T-cell (primary cell): Measurements from ENCODE around the gene PCARE. TPM values are rescaled to one million over a fixed set of nuclear protein-coding genes. Genes with fewer than 3 reads are reported as not detected.
"Not testable (repeated sequence)": the region's sequence is repeated elsewhere in the genome, so short reads cannot be mapped to it uniquely, and the experiment has no call there.

Experiments
- ATAC-seq, 4 experiments: fragments of 200-7000 bp in 3 of 4; fragments of 150-1000 bp in 1 of 4; cut with Tn5 transposase; replicated peaks in 1 of 4; 1 replicate in 3 of 4; 2 replicates in 1 of 4; pipeline ENCODE4 v1.10.0; 2021; ENCODE audit warnings: moderate library complexity in 3 of 4, mild to moderate bottlenecking in 2 of 4, moderate number of reproducible peaks in 1 of 4
- CTCF ChIA-PET, 2 donors: fragments of 300-600 bp; sonication (Branson Sonifier 250); formaldehyde crosslinking; loops; one replicate each; lab custom pipeline; 2022; ENCODE audit warnings: antibody characterized with exemption in 2 of 2; lab: Charles Lee
- POLR2A ChIA-PET, 2 donors: fragments of 300-600 bp; sonication (Branson Sonifier 250); formaldehyde crosslinking; loops; one replicate each; lab custom pipeline; 2022; ENCODE audit warnings: antibody characterized with exemption in 2 of 2; lab: Charles Lee
- DNase-seq, 35 experiments: peaks; one replicate each; pipeline versions ENCODE4 v3.0.0 to v3.0.0-alpha.2; 2013 to 2023
- H3K27ac ChIP-seq: one replicate; pipeline ENCODE4 v1.5.1; 2013; ENCODE audit warnings: low read length
- H3K27me3 ChIP-seq, 2 experiments: replicated peaks in 1 of 2; 1 replicate in 1 of 2; 2 replicates in 1 of 2; pipeline versions ENCODE4 v1.6.1 to v1.7.0; 2013; ENCODE audit warnings: low read length in 1 of 2, mixed read lengths in 1 of 2; ENCODE audit not compliant: control insufficient read depth in 2 of 2, insufficient read depth in 2 of 2; ENCODE audit errors: extremely low read depth in 1 of 2
- H3K36me3 ChIP-seq, 2 donors: 1 replicate in 1 of 2; 2 replicates in 1 of 2; pipeline versions ENCODE4 v1.6.1 to v1.7.0; 2013; ENCODE audit warnings: low read length in 1 of 2; ENCODE audit not compliant: control insufficient read depth in 2 of 2, insufficient read depth in 1 of 2; ENCODE audit errors: extremely low read depth in 1 of 2
- H3K4me1 ChIP-seq, 2 experiments: 1 replicate in 1 of 2; 2 replicates in 1 of 2; pipeline versions ENCODE4 v1.6.1 to v1.7.0; 2013; ENCODE audit warnings: low read length in 2 of 2, mixed read lengths in 1 of 2; ENCODE audit not compliant: insufficient read depth in 2 of 2, control insufficient read depth in 1 of 2; ENCODE audit errors: extremely low read depth in 1 of 2
- H3K4me3 ChIP-seq, 2 donors: 1 replicate in 1 of 2; 2 replicates in 1 of 2; pipeline versions ENCODE4 v1.5.1 to v1.7.0; 2013; ENCODE audit warnings: mild to moderate bottlenecking in 2 of 2, low read length in 1 of 2, moderate library complexity in 1 of 2; ENCODE audit not compliant: control insufficient read depth in 1 of 2; ENCODE audit errors: extremely low read depth in 1 of 2
- H3K9me3 ChIP-seq: 2 replicates; pipeline ENCODE4 v1.7.0; 2013
- H3K27ac Mint-ChIP-seq, 2 donors: one replicate each; pipeline ENCODE4 v1.8.0; 2020 to 2021; ENCODE audit warnings: mild to moderate bottlenecking in 2 of 2, mixed read lengths in 2 of 2
- H3K27me3 Mint-ChIP-seq, 2 donors: one replicate each; pipeline ENCODE4 v1.8.0; 2021 to 2022; ENCODE audit warnings: mixed read lengths in 2 of 2
- H3K36me3 Mint-ChIP-seq: one replicate; pipeline ENCODE4 v1.8.0; 2021; ENCODE audit warnings: mixed read lengths
- H3K4me1 Mint-ChIP-seq, 3 donors: one replicate each; pipeline ENCODE4 v1.8.0; 2020 to 2022; ENCODE audit warnings: mixed read lengths in 3 of 3, mild to moderate bottlenecking in 1 of 3
- H3K4me3 Mint-ChIP-seq, 3 donors: one replicate each; pipeline ENCODE4 v1.8.0; 2020 to 2022; ENCODE audit warnings: mild to moderate bottlenecking in 3 of 3, mixed read lengths in 3 of 3, moderate library complexity in 3 of 3
- H3K9me3 Mint-ChIP-seq, 3 donors: one replicate each; pipeline ENCODE4 v1.8.0; 2020 to 2022; ENCODE audit warnings: mixed read lengths in 3 of 3
- WGBS: methylation state at CpG from one replicate; pipeline ENCODE4 v1.1.5; 2013; ENCODE audit warnings: missing lambda C conversion rate; ENCODE audit not compliant: insufficient coverage; 5-methylcytosine and 5-hydroxymethylcytosine counted together
- total RNA-seq, 35 experiments: library from RNA in 6 of 35; stranded (reverse) in 6 of 35; fragments of 120-200 nt in 1 of 35; gene quantifications; one replicate each; pipeline versions ENCODE4 v1.2.1 to v1.2.4 and lab custom pipeline; 2013 to 2026

PCARE gene
- total RNA-seq, 5 donors from 2014 or later (not counting 1 experiment from before 2014, with no cell fraction given): not detected

GRCh38 chr2:29090311-29090710 lies 16.0 kb upstream of the PCARE start:
- H3K36me3 ChIP-seq, H3K36me3 Mint-ChIP-seq, H3K27me3 ChIP-seq, H3K4me1 ChIP-seq, H3K9me3 ChIP-seq, H3K9me3 Mint-ChIP-seq, ATAC-seq, H3K4me3 Mint-ChIP-seq, H3K27ac ChIP-seq, CTCF ChIA-PET, H3K27ac Mint-ChIP-seq, H3K4me1 Mint-ChIP-seq, DNase-seq, POLR2A ChIA-PET, H3K4me3 ChIP-seq: not testable (repeated sequence)
- 76% methylated on average over 3 of the region's 7 CpGs for WGBS
- H3K27me3 Mint-ChIP-seq: peaks cover 14 to 15% of the 10 kb centered on the region in 2 donors

GRCh38 chr2:29084554-29084953 lies 10.2 kb upstream of the PCARE start:
- ATAC-seq (no peak), DNase-seq (no peak)
- H3K36me3 Mint-ChIP-seq: no peaks in the 10 kb centered on the region
- Histone ChIP-seq H3K36me3 (no peaks in the 10 kb centered on the region), H3K4me1 (no peaks in the 10 kb centered on the region), H3K9me3 (no peaks in the 10 kb centered on the region), H3K27me3 (peaks cover 0 to 7% of the 10 kb centered on the region in 2 experiments), H3K27ac (no peak overlapping the region), H3K4me3 (no peak overlapping the region)
- ChIA-PET CTCF (no interaction called here), POLR2A (no interaction called here)
- H3K4me1 Mint-ChIP-seq: no peaks in the 10 kb centered on the region
- no peak overlapping the region for H3K4me3 Mint-ChIP-seq
- H3K9me3 Mint-ChIP-seq: no peaks in the 10 kb centered on the region
- H3K27me3 Mint-ChIP-seq: peaks cover 9 to 14% of the 10 kb centered on the region in 2 donors
- H3K27ac Mint-ChIP-seq: no peak overlapping the region
- WGBS: no CpG with 5 or more reads among the region's 1 CpG

DNA sequence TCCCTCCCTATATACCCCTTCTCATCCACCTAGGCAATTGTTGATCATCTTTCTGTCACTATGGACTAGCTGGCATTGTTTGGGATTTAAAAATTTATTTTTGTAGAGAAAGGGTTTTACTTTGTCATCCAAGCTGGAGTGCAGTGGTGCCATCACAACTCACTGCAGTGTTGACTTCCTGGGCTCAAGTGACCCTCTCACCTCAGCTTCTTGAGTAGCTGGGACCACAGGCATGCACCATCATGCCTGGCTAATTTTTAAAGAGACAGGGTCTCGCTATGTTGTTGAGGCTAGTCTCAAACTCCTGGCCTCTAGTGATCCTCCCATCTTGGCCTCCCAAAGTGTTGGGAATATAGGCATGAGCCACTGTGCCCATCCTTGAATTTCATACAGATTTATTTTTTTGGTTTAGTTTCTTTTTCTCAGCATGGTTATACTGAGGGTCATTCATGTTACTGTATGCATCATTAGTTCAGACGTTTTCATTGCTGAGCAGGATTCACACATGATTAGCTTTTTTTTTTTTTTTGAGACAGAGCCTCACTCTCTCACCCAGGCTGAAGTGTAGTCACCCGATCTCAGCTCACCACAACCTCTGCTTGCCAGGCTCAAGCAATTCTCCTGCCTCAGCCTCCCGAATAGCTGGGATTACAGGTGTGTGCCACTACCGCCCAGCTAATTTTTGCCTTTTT lies 8.6 kb upstream of the PCARE start:
- Histone ChIP-seq H3K4me3 (no peak overlapping the region), H3K4me1 (no peaks in the 10 kb centered on the region), H3K9me3 (no peaks in the 10 kb centered on the region), H3K27ac (no peak overlapping the region), H3K36me3 (no peaks in the 10 kb centered on the region), H3K27me3 (peaks cover 0 to 7% of the 10 kb centered on the region in 2 experiments)
- ChIA-PET POLR2A (no interaction called here), CTCF (no interaction called here)
- H3K9me3 Mint-ChIP-seq: peaks cover 0 to 4% (median 2%) of the 10 kb centered on the region in 3 donors
- WGBS: 78% methylated on average over 3 of the region's 5 CpGs
- H3K27ac Mint-ChIP-seq: no peak overlapping the region
- H3K4me1 Mint-ChIP-seq: no peaks in the 10 kb centered on the region
- peaks cover 6% of the 10 kb centered on the region in 2 donors for H3K27me3 Mint-ChIP-seq
- H3K4me3 Mint-ChIP-seq: no peak overlapping the region
- DNase-seq: no peak
- ATAC-seq: no peak
- H3K36me3 Mint-ChIP-seq: no peaks in the 10 kb centered on the region

DNA sequence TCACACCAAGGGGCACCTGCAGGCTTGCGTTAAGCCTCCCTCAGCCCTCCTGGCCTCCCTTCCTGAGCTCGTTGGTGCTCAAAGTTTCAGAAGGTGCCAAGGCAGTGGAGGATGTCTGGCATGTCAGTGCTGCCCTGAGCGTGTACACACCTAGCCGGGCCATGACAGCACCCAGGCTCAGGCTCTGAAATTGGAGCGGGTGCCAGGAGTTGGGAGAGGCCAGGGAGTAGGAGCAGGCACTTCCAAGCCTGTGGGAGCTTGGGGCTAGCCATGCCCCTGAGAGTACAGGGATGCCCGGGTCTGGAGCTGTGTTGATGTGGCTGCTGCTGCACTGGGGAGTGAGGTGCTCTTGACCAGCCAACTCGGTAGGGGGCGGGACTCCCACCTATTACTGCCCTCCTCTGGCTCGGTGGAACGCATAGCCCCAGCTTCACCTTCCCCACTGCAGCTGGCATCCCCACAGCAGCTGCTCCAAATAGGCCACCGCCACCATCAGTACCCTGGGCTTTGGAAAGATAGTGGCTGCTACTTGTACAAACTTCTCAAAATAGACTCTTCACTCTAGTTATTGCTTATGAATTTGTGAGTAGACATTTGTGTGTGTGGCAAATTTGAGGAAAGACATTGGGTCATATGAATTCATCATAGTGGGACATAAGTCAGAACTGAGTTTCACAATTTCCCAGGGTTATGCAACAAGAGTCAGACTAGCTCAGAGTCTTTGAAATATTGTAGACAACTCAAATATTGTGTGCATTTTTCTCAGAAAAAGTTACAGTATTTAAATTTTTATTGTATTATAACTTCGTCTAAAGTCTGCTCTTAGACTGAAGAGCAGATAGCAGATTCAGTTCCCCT lies 6.8 kb upstream of the PCARE start:
- H3K27ac ChIP-seq: no peak overlapping the region
- Mint-ChIP-seq H3K27ac (no peak overlapping the region), H3K36me3 (no peaks in the 10 kb centered on the region), H3K4me3 (no peak overlapping the region), H3K4me1 (no peaks in the 10 kb centered on the region), H3K9me3 (peaks cover 0 to 8% (median 2%) of the 10 kb centered on the region in 3 donors), H3K27me3 (no peaks in the 10 kb centered on the region)
- H3K4me1 ChIP-seq: no peaks in the 10 kb centered on the region
- no peak overlapping the region for H3K4me3 ChIP-seq
- DNase-seq (no peak), ATAC-seq (no peak)
- CTCF ChIA-PET: no interaction called here
- POLR2A ChIA-PET: no interaction called here
- peaks cover 0 to 5% of the 10 kb centered on the region in 2 experiments for H3K27me3 ChIP-seq
- WGBS: 94% methylated on average over 5 of the region's 12 CpGs
- H3K36me3 ChIP-seq: no peaks in the 10 kb centered on the region
- H3K9me3 ChIP-seq: no peaks in the 10 kb centered on the region

DNA sequence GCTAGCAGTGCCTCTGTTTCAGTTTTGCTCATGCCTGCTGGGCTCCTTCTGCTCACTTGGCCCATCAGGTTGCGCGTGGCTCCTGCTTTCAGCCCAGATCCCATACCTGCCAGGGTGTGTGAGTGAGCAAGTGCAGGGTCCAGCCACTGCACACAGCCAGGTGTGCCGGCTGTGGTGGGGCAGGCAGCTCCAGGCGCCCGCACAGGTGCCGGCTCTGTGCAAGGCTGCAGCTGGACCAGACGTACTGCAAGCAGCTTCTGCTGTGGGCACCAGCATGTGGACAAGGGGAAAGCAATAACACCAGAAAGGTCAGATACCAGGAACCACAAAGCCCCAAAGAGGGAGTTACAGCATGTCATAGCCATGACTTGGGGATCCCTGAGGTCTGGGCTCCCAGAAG lies 5.6 kb upstream of the PCARE start:
- Histone ChIP-seq H3K4me1 (no peaks in the 10 kb centered on the region), H3K27ac (no peak overlapping the region), H3K27me3 (peaks cover 0 to 5% of the 10 kb centered on the region in 2 experiments), H3K4me3 (no peak overlapping the region), H3K36me3 (no peaks in the 10 kb centered on the region), H3K9me3 (no peaks in the 10 kb centered on the region)
- ATAC-seq (no peak), DNase-seq (no peak)
- H3K36me3 Mint-ChIP-seq: no peaks in the 10 kb centered on the region
- no peaks in the 10 kb centered on the region for H3K4me1 Mint-ChIP-seq
- H3K9me3 Mint-ChIP-seq: peaks cover 0 to 8% (median 2%) of the 10 kb centered on the region in 3 donors
- no peak overlapping the region for H3K4me3 Mint-ChIP-seq
- ChIA-PET POLR2A (no interaction called here), CTCF (interaction anchor here in 1 of 2 donors (0.6 to 0.7 kb wide), 2 partner anchors 23 to 1722 kb away, joined by 3 to 5 read pairs; no protein-coding TSS in a partner anchor)
- no peaks in the 10 kb centered on the region for H3K27me3 Mint-ChIP-seq
- WGBS: 98% methylated on average over 7 of the region's 7 CpGs
- no peak overlapping the region for H3K27ac Mint-ChIP-seq

GRCh38 chr2:29075894-29076705 lies 1.8 kb upstream of the PCARE start:
- Histone ChIP-seq H3K27me3 (peaks cover 0 to 14% of the 10 kb centered on the region in 2 experiments), H3K27ac (no peak overlapping the region), H3K4me1 (no peaks in the 10 kb centered on the region), H3K4me3 (no peak overlapping the region), H3K9me3 (no peaks in the 10 kb centered on the region), H3K36me3 (no peaks in the 10 kb centered on the region)
- Mint-ChIP-seq H3K27me3 (no peaks in the 10 kb centered on the region), H3K36me3 (no peaks in the 10 kb centered on the region), H3K4me3 (no peak overlapping the region), H3K27ac (no peak overlapping the region), H3K9me3 (peaks cover 0 to 8% (median 2%) of the 10 kb centered on the region in 3 donors), H3K4me1 (no peaks in the 10 kb centered on the region)
- ATAC-seq (no peak), DNase-seq (no peak)
- ChIA-PET CTCF (interaction anchor here in 1 of 2 donors (1.0 kb wide), 1 partner anchor 117 kb away, joined by 4 read pairs; no protein-coding TSS in a partner anchor), POLR2A (no interaction called here)
- WGBS: 87% methylated on average over 10 of the region's 14 CpGs
